ENCODE results near the gene PRTG.

- TF ChIP-seq CTCF (optimal IDR thresholded peaks at IDR 0.05 in 1 of 3, IDR thresholded peaks at IDR 0.05 in 1 of 3, conservative IDR thresholded peaks at IDR 0.05 in 1 of 3; ENCODE audit: extremely low read depth in 1 of 3, insufficient read depth in 2 of 3, low read length in 3 of 3), result no peak
- TF ChIP-seq EZH2 (IDR thresholded peaks at IDR 0.05; ENCODE audit: low read length), result no peak
These were observed 21.3 kb downstream of the PRTG start for GRCh38 chr15:55721554-55722185.
